ENCODE results near the gene CMTM3.

DNA sequence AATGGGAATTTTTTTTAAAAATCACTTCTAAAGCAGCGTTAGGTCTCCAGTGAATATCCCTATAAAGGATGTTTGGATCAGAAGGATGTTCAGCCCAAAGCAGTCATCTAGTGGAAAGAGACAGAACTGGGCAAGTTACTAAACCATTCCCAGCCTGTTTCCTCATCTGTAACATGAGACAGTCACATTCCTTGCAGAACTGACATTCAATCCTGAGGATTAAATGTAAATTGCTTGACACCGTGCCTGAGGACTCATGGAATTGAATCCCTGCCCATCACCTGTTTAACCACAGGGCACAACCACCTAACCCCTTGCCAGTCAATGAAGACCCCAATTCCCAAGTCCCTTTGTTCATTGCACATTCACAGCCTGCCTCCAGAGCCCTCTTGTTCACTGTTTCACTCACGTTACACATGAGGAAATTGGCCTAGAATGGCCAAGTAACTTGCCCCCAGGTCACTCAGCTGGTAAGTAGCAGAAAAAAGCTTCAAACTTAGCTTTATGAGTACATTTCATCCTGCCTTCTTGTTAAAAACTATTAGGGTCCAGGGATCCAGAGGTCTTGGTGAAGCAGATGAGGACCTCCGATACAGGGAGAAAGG, 23.8 kb upstream of the CMTM3 start:
- TF ChIP-seq SIN3A (IDR thresholded peaks at IDR 0.05; ENCODE audit: borderline replicate concordance in 2 of 2, control insufficient read depth in 1 of 2, low read depth in 2 of 2, low read length in 2 of 2) = no peak
- no peak for TF ChIP-seq ZNF274 (IDR thresholded peaks at IDR 0.05; ENCODE audit: borderline replicate concordance, low read depth, low read length)
- no peak for TF ChIP-seq NR1H2 (CRISPR knock-in tag; IDR thresholded peaks at IDR 0.05)
- no peak for TF ChIP-seq TBP (optimal IDR thresholded peaks at IDR 0.05; ENCODE audit: low read depth, low read length)
- no peak for TF ChIP-seq ZNF589 (CRISPR knock-in tag; IDR thresholded peaks at IDR 0.05; ENCODE audit: low read depth)
- no peak for TF ChIP-seq NFIC (IDR thresholded peaks at IDR 0.05)
- TF ChIP-seq, protein P1, sequence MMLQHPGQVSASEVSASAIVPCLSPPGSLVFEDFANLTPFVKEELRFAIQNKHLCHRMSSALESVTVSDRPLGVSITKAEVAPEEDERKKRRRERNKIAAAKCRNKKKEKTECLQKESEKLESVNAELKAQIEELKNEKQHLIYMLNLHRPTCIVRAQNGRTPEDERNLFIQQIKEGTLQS (IDR thresholded peaks at IDR 0.05) = no peak
- TF ChIP-seq, protein P1 (CRISPR knock-in tag; conservative IDR thresholded peaks at IDR 0.05) = no peak
- no peak for TF ChIP-seq MTA1 (IDR thresholded peaks at IDR 0.05; ENCODE audit: borderline replicate concordance)
- TF ChIP-seq, protein P2, sequence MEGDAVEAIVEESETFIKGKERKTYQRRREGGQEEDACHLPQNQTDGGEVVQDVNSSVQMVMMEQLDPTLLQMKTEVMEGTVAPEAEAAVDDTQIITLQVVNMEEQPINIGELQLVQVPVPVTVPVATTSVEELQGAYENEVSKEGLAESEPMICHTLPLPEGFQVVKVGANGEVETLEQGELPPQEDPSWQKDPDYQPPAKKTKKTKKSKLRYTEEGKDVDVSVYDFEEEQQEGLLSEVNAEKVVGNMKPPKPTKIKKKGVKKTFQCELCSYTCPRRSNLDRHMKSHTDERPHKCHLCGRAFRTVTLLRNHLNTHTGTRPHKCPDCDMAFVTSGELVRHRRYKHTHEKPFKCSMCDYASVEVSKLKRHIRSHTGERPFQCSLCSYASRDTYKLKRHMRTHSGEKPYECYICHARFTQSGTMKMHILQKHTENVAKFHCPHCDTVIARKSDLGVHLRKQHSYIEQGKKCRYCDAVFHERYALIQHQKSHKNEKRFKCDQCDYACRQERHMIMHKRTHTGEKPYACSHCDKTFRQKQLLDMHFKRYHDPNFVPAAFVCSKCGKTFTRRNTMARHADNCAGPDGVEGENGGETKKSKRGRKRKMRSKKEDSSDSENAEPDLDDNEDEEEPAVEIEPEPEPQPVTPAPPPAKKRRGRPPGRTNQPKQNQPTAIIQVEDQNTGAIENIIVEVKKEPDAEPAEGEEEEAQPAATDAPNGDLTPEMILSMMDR (IDR thresholded peaks at IDR 0.05 in 2 of 3, conservative IDR thresholded peaks at IDR 0.05 in 1 of 3; ENCODE audit: insufficient read depth in 2 of 3, low read depth in 1 of 3, low read length in 3 of 3) = no peak
- TF ChIP-seq KHSRP (IDR thresholded peaks at IDR 0.05) = no peak
- no peak for TF ChIP-seq HNRNPLL (IDR thresholded peaks at IDR 0.05; ENCODE audit: low read depth, low read length, poor library complexity, severe bottlenecking)
- TF ChIP-seq CBX1 (IDR thresholded peaks at IDR 0.05; ENCODE audit: low read depth) = no peak
- TF ChIP-seq GATA2 (CRISPR knock-in tag; IDR thresholded peaks at IDR 0.05) = no peak
- no peak for TF ChIP-seq ATF7 (IDR thresholded peaks at IDR 0.05)
